SH-SY5Y (cell line): Measurements from ENCODE around the gene NPSR1.

Experiments used
- GATA2 ChIP-seq: IDR thresholded peaks from 2 replicates; pipeline ENCODE4 v1.6.1; 2011; ENCODE audit warnings: mild to moderate bottlenecking, low read depth, low read length
- GATA3 ChIP-seq: IDR thresholded peaks from 2 replicates; pipeline ENCODE4 v1.6.1; 2011; ENCODE audit warnings: low read depth, mild to moderate bottlenecking, low read length, moderate library complexity

- TF ChIP-seq GATA2, result no peak
- TF ChIP-seq GATA3, result no peak
Observed at GRCh38 chr7:34656041-34656440, 2.0 kb upstream of the NPSR1 start.
